ENCODE data around the gene LSM12. TPM values are rescaled to one million over a fixed set of nuclear protein-coding genes. Genes with fewer than 3 reads are reported as not detected.

LSM12 gene
- total RNA-seq, 2 donors from 2014 or later, result 14.8 to 19.4 TPM

DNA sequence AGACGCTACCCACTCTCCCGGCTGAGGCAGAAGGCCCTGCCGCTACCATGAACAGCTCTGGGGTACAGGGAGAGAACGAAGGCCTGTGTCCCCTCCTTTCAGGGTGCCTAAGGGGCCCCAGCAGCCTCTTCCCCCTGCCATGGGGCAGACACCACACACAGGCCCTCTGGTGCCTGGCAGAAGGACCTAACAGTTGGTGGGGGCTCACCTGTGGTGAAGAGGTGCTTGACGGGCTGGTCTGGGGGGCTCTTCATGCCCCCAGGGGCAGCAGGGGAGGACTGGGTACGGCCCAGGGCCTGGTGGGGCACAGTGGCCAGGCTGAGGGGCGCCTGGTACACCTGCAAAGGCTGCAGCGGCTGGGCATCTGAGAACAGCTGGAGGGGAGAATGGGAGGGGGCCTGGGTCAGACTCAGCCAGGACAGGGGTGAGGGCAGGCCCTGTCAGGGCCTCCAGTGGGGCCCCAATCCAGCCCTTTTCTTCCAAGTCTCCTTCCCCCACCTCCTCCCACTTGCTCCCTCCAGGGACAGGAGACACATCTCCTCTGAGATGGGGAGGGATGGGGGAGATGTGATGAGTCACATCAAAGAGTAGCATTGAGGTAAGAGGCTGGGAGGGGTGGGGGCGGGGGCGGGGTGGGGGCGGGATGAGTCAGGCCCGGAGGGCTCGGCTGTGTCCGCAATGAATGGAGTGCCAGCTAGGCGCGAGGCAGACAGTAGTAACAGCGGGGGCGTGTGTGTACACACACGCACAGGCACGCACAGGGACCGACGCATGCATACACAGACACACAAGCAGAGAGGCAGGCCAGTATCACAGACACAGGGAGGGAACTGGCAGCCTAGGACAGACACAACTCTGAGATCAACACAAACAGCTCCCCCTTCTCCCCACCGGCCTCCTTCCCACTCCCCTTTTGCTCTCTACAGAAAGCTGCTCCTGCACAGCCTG lies 20.2 kb upstream of the LSM12 start:
- no peak for TF ChIP-seq POLR2A (IDR thresholded peaks at IDR 0.05)
- TF ChIP-seq, protein P1, sequence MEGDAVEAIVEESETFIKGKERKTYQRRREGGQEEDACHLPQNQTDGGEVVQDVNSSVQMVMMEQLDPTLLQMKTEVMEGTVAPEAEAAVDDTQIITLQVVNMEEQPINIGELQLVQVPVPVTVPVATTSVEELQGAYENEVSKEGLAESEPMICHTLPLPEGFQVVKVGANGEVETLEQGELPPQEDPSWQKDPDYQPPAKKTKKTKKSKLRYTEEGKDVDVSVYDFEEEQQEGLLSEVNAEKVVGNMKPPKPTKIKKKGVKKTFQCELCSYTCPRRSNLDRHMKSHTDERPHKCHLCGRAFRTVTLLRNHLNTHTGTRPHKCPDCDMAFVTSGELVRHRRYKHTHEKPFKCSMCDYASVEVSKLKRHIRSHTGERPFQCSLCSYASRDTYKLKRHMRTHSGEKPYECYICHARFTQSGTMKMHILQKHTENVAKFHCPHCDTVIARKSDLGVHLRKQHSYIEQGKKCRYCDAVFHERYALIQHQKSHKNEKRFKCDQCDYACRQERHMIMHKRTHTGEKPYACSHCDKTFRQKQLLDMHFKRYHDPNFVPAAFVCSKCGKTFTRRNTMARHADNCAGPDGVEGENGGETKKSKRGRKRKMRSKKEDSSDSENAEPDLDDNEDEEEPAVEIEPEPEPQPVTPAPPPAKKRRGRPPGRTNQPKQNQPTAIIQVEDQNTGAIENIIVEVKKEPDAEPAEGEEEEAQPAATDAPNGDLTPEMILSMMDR (IDR thresholded peaks at IDR 0.05), result no peak
- Histone ChIP-seq H3K27me3 (no peaks in the 10 kb centered on the region), H3K4me3 (no peak overlapping the region), H3K36me3 (replicated peaks in 1 of 2; ENCODE audit: insufficient read depth in 1 of 2, low read depth in 2 of 2) (peaks cover 5 to 22% of the 10 kb centered on the region in 2 donors), H3K4me1 (no peaks in the 10 kb centered on the region), H3K27ac (no peak overlapping the region), H3K9me3 (no peaks in the 10 kb centered on the region)
- peak in 2 of 4 donors; percentile 28 to 46 for DNase-seq
- 69 to 74% methylated on average over 12 to 21 of the region's 23 CpGs for WGBS, 2 donors
- intact Hi-C loops (cut with DNase I), result no loop called here
- peak; percentile 43 for ATAC-seq

DNA sequence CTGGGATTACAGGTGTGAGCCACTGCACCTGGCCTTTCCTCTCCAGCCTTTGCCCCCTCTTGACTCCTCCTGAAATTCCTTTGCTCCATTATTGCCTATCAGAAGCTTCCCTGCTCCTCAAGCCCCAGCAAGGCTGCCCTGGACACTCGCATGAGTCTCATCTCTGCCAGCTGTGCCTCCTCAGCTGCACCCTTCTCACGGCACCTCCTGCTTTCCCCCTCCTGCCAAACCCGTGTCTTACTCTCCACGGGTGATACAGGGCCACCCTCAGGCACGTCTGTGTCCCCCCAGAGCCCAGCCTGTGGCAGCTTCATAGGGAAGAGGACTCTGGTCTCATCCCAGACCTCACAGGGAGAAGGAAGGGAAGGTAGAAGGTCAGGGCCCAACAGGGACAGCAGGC lies 19.4 kb upstream of the LSM12 start:
- Histone ChIP-seq H3K4me1 (no peaks in the 10 kb centered on the region), H3K36me3 (replicated peaks in 1 of 2; ENCODE audit: insufficient read depth in 1 of 2, low read depth in 2 of 2) (peaks cover 2 to 16% of the 10 kb centered on the region in 2 donors), H3K27me3 (no peaks in the 10 kb centered on the region), H3K27ac (no peak overlapping the region), H3K4me3 (no peak overlapping the region), H3K9me3 (no peaks in the 10 kb centered on the region)
- TF ChIP-seq POLR2A (IDR thresholded peaks at IDR 0.05), result no peak
- TF ChIP-seq, protein P1 (IDR thresholded peaks at IDR 0.05), result no peak
- no peak for ATAC-seq
- no peak for DNase-seq
- intact Hi-C loops (cut with DNase I), result no loop called here
- WGBS, 2 donors, result 76 to 82% methylated on average over 5 of the region's 5 CpGs

DNA sequence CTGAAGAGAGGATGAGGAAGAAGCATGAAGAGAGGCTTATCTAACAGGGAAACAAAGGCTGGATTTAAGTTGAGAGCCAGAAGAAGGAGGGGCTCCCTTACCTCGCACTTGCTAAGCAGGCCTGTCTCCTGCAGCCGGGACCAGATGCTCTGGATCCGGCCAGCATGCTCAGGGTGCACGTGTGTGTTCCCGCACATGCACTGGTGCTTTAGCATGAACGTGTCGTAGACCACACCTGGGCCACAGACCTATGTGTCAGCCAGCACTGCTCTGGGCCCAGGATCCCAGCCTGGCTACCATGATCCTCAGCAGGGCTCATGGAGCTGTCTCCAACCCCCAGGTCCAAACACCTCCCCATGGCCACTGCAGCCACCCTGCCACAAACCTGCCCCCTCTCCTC lies 18.4 kb upstream of the LSM12 start:
- ATAC-seq (no peak), DNase-seq (no peak)
- H3K36me3 ChIP-seq (replicated peaks in 1 of 2; ENCODE audit: insufficient read depth in 1 of 2, low read depth in 2 of 2), result peaks cover 0 to 15% of the 10 kb centered on the region in 2 donors
- no peak for TF ChIP-seq POLR2A (IDR thresholded peaks at IDR 0.05)
- TF ChIP-seq, protein P1 (IDR thresholded peaks at IDR 0.05), result no peak
- 90 to 97% methylated on average over 7 of the region's 7 CpGs for WGBS, 2 donors
- no peak overlapping the region for H3K27ac ChIP-seq
- intact Hi-C loops (cut with DNase I), result no loop called here
- H3K27me3 ChIP-seq, result no peaks in the 10 kb centered on the region
- no peak overlapping the region for H3K4me3 ChIP-seq
- no peaks in the 10 kb centered on the region for H3K4me1 ChIP-seq
- H3K9me3 ChIP-seq, result no peaks in the 10 kb centered on the region

DNA sequence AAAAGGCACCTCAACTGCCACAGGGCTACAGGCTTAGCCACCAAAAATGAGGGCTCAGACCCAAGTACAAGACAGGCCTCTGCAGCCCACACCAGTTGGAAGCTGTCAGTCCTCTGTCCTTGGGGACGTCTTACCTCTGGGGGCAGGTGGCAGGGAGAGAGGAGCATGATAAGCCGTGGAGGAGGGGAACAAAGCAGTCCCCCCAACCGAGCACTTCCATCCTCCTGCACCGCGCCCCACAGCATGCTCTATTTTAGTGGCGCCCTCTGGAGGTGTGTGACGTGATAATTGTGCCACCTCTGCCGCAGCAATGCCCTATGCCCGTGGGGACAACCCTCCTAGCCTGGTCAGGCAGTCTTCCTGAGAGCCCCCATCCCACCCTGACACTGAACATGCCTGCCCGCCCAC lies 17.7 kb upstream of the LSM12 start:
- TF ChIP-seq POLR2A (IDR thresholded peaks at IDR 0.05), result no peak
- TF ChIP-seq, protein P1 (IDR thresholded peaks at IDR 0.05), result peak in 3 of 7 experiments; percentile 13 to 18 (median 14)
- peak in 1 of 4 donors; percentile 31 for DNase-seq
- H3K27me3 ChIP-seq, result no peaks in the 10 kb centered on the region
- peaks cover 0 to 14% of the 10 kb centered on the region in 2 donors for H3K36me3 ChIP-seq (replicated peaks in 1 of 2; ENCODE audit: insufficient read depth in 1 of 2, low read depth in 2 of 2)
- H3K4me1 ChIP-seq, result no peaks in the 10 kb centered on the region
- WGBS, 2 donors, result 67 to 77% methylated on average over 5 to 10 of the region's 10 CpGs
- intact Hi-C loops (cut with DNase I), result no loop called here
- H3K4me3 ChIP-seq, result no peak overlapping the region
- H3K9me3 ChIP-seq, result no peaks in the 10 kb centered on the region
- ATAC-seq, result no peak
- H3K27ac ChIP-seq, result no peak overlapping the region
